Measurements from ENCODE around the gene SP3. TPM values are rescaled to one million over a fixed set of nuclear protein-coding genes. Genes with fewer than 3 reads are reported as not detected.

SP3 gene
- total RNA-seq, 2 experiments from 2014 or later: 115 to 150 TPM

DNA sequence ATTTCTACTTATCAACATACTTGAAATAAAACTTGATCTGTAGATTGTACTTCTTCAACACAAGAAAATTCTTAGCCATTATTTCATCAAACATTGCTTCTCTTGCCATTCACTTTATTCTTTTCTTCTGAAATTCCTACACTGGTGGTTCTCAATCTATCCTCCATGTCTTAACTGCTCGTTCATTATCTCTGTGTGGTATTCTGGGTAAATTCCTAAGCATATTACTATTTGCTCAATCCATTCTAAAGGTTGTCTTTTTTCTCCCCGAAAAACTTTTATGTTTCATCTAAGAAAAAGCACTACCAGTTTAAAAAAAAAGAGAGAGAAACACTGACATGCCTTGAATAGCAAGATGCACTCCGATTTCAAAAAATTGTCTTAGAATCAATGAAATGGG lies 18.0 kb downstream of the SP3 start:
- Histone ChIP-seq H4K20me1 (ENCODE audit: insufficient read depth, low read length) (peaks cover 61% of the 10 kb centered on the region), H3K36me3 (ENCODE audit: insufficient read depth, low read length) (peaks cover 93% of the 10 kb centered on the region), H3K9me2 (ENCODE audit: insufficient read depth, low read length) (no peaks in the 10 kb centered on the region), H3K4me3 (ENCODE audit: low read depth, low read length, poor library complexity, severe bottlenecking) (no peak overlapping the region), H3K4me2 (ENCODE audit: low read length) (no peak overlapping the region), H3K9me3 (ENCODE audit: low read length) (peaks cover 18% of the 10 kb centered on the region; the same call in 1 of the 2 replicates), H2AFZ (ENCODE audit: low read length) (no peak overlapping the region), H3K4me1 (ENCODE audit: insufficient read depth, low read length, poor library complexity, severe bottlenecking) (peaks cover 40% of the 10 kb centered on the region), H3K79me2 (ENCODE audit: insufficient read depth, low read depth, low read length) (peaks cover 100% of the 10 kb centered on the region), H3K27ac (ENCODE audit: low read depth, low read length, poor library complexity, severe bottlenecking) (no peak overlapping the region)
- no peak for DNase-seq (ENCODE audit: low spot score)
- TF ChIP-seq EZH2phosphoT487 (IDR thresholded peaks at IDR 0.05; ENCODE audit: borderline replicate concordance, low read depth, low read length) (no peak), CTCF (conservative IDR thresholded peaks at IDR 0.05; ENCODE audit: low read length) (no peak)
- CTCF ChIA-PET (ENCODE audit: unreplicated experiment): no interaction called here
- no TSS peak for BruUV-seq (replicated peaks)
- intact Hi-C loops (cut with micrococcal nuclease; ENCODE audit: unreplicated experiment): no loop called here
- POLR2A ChIA-PET: interaction anchor here (1.2 to 1.8 kb wide), 2 partner anchors 11 to 13 kb away, joined by 3 to 7 read pairs; no protein-coding TSS in a partner anchor

- intact Hi-C loops (cut with micrococcal nuclease; ENCODE audit: unreplicated experiment): no loop called here
Observed at GRCh38 chr2:173943738-173944137, 21.4 kb downstream of the SP3 start.

More at GRCh38 chr2:173943738-173944137, 21.4 kb downstream of the SP3 start:
- TF ChIP-seq CTCF (conservative IDR thresholded peaks at IDR 0.05; ENCODE audit: low read length): no peak
- TF ChIP-seq EZH2phosphoT487 (IDR thresholded peaks at IDR 0.05; ENCODE audit: borderline replicate concordance, low read depth, low read length): no peak
- Histone ChIP-seq H3K79me2 (ENCODE audit: insufficient read depth, low read depth, low read length) (peaks cover 100% of the 10 kb centered on the region), H3K9me2 (ENCODE audit: insufficient read depth, low read length) (no peaks in the 10 kb centered on the region), H3K4me3 (ENCODE audit: low read depth, low read length, poor library complexity, severe bottlenecking) (no peak overlapping the region), H3K4me2 (ENCODE audit: low read length) (no peak overlapping the region), H3K27ac (ENCODE audit: low read depth, low read length, poor library complexity, severe bottlenecking) (no peak overlapping the region), H4K20me1 (ENCODE audit: insufficient read depth, low read length) (peaks cover 67% of the 10 kb centered on the region), H3K36me3 (ENCODE audit: insufficient read depth, low read length) (peaks cover 81% of the 10 kb centered on the region), H3K9me3 (ENCODE audit: low read length) (peaks cover 12% of the 10 kb centered on the region; the same call in 1 of the 2 replicates), H2AFZ (ENCODE audit: low read length) (no peak overlapping the region), H3K4me1 (ENCODE audit: insufficient read depth, low read length, poor library complexity, severe bottlenecking) (peaks cover 50% of the 10 kb centered on the region)
- no TSS peak for BruUV-seq (replicated peaks)
- ChIA-PET POLR2A (interaction anchor here (1.2 kb wide), 1 partner anchor 19 kb away, joined by 6 read pairs; no protein-coding TSS in a partner anchor), CTCF (ENCODE audit: unreplicated experiment) (no interaction called here)
- no peak for DNase-seq (ENCODE audit: low spot score)
